Superior temporal gyrus (tissue), 1 donor: ENCODE measurements around the gene COPB1.

Experiments used
- DNase-seq: peaks from one replicate; pipeline ENCODE4 v3.0.0-alpha.2; 2016; ENCODE audit errors: extremely low spot score

COPB1 gene

DNA sequence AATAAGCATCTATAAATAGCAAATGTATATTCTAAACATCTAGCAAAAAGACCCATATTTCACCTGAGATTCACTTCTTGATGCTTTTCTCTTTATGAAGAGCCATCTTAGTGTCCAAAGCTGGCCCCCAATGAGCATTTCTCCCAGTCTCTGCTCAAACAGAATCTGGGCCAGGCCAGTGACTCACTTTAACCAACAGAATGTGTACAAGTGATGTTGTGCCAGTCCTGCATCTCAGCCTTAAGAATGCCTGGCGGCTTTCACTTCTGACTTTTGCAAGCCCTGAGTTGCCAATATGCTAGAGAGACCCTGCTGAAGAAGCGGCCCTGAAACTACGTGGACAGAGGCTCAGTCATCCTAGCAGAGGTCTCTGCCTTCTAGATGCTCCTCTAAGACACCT is 6.9 kb upstream of the COPB1 start:
- no peak for DNase-seq

DNA sequence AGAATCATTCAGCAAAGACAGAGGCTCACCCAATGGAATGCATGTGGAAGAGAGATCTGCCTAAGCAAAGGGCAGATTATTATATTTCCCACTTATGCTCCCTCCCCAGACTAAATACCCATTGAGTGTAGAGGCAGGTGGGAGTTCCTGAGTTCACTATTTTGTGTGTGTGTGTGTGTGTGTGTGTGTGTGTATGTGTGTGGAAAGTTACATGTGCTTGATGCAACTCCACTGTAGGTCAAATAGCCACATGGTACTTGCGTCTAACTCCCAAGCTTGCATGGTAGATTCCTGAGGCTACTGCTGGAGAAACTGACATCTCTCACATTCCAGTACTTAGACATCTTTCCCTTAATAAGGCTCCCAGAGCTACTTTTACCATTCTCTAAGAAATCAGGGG is 3.4 kb upstream of the COPB1 start:
- DNase-seq: no peak

- DNase-seq: no peak
Measured at GRCh38 chr11:14502039-14502438, 2.4 kb upstream of the COPB1 start.

GRCh38 chr11:14500181-14500651 is 605 bp upstream of the COPB1 start:
- DNase-seq: peak; percentile 55

DNA sequence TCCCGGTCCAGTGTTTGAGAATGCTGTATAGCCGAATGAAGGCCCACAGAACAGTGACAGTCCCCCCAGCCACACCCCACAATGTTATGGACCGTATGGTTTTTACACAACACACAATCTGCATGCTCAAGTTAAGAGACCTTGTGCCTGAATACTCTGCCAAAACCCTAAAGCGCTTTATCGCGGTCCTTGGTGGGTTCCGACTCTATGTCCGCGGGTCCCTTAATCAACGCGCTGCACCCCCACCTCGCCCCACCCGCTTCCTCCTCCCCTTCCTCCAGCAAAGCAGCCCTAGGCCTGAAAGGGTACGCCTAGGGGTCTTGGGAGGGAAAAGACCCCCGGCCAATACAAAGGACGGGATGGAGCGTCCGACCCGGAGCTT is 442 bp downstream of the COPB1 start:
- DNase-seq: no peak

DNA sequence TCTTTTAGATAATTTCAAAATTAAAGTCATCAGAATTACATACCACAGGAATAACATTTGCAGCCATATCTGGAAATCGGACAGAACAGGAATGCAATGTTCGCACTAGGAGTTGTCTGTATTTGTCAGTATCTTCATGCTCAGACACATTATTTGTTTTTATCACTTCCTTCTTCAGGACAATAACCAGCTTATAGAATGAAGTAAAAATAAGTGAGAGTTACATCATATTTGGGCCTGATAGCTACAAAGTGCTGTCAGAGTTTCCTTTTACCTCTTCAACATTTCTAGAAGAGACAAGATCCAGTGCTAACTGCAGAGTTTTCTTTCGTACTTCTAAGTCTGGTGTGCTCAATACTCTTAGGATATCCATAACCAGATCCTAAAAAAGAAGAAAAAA is 18.9 kb downstream of the COPB1 start:
- DNase-seq: no peak

GRCh38 chr11:14471127-14471526 is 28.5 kb downstream of the COPB1 start:
- DNase-seq: no peak

- no peak for DNase-seq
Measured at GRCh38 chr11:14463623-14464022, 36.0 kb downstream of the COPB1 start.

- no peak for DNase-seq
Measured at GRCh38 chr11:14460147-14460546, 39.5 kb downstream of the COPB1 start.

DNA sequence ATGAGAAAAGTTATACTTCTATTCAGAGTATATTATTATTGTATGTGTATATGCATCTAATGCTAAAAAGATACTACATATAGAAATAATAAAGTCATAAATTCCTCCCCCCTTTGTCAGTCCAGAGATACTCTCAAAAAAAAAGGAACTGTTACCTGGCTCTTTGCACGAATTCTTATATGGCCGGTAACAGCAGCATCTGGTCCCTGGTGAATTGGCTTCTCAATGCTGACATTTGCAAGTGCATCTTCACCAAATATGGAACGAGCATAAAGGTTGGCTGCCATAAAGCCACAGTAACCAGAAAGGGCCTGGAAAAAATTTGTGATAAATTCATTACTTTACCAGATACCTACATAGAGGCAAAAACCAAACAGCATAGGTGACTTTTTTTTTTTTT is 41.2 kb downstream of the COPB1 start:
- no peak for DNase-seq

DNA sequence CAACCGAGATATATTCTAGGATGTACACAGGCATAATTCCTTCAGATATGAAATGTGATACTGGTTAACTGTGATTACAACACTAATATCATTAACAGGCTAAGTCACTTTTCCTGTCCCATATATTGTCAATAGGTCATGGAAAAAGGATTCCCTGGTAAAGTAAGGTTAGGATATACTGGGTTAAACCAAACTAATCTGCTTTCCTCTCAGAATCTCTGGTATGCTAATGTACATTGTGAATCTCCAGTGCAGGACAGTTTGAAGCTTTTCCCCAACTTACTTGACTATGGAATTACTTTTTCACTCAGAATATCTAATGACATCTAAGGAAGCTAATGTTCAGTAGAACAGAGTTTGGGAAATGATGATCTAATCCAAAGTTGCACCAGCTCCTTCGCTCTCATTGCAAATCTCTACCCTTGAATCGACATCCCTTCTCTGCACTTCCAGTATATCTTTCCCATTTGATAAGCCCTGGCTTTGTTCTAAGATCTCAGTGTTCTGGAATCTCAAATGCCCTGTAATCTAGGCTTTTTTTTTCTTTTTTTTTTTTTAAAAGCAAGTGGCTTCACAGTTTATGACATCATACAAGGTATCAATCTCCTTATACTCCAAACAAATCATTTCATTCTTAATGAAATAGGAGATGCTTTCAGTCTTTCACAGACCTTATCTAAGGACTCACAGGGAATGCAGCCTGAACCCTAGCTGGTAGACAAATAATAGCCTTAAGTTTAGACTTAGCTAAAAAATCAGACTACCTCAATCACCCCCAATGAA is 43.8 kb downstream of the COPB1 start:
- peak; percentile 37 for DNase-seq

DNA sequence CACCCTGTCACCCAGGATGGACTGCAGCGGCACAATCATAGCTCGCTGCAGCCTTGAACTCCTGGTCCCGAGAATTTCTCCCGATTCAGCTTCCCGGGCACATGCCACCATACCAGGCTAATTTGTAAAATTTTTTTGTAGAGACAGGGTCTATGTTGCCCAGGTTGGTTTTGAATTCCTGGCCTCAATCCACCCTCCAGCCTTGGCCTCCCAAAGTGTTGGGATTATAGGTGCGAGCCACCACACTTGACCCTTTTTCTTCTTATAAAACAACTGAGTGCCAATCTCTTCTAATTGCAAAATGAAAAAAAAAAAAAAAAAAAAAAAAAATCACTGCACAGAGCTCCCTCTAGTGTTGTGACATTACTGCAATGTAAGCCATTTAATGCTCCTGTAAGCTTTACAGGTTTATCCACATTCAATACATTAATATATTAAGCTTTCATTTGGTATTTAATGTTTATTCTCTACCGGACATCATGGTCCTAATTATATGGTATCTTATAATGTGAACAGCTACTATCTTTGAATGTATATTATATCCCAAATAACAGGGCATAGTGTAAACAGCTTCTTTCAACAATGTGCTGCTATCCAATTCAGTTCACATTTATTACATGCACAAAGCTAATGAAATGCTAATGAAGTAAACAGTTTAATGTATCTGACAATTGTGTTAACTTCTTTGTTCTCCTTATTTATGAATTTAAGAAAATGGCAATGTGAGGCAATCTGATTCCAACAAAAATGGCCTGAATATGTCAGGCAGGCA is 44.6 kb downstream of the COPB1 start:
- DNase-seq: peak; percentile 85

GRCh38 chr11:14451825-14452224 is 47.8 kb downstream of the COPB1 start:
- DNase-seq: no peak

DNA sequence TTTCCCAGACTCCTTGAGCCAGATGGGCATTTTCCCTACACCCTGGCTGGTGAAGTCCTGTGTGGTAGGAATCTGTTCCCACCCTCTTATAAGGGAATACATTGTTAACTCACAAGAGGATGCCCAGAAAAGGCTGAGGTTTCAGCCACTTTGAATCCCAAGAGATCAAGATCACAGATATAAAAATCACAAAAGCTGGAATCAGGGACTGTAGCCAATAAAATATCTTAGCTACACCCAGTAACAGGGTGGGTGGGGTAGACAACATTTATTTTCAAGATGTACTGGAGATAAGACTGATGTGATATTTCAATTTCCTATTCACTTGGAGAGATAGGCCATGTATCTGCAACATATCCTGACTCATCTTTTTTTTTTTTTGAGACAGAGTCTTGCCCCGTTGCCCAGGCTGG is 50.3 kb downstream of the COPB1 start:
- DNase-seq: no peak

DNA sequence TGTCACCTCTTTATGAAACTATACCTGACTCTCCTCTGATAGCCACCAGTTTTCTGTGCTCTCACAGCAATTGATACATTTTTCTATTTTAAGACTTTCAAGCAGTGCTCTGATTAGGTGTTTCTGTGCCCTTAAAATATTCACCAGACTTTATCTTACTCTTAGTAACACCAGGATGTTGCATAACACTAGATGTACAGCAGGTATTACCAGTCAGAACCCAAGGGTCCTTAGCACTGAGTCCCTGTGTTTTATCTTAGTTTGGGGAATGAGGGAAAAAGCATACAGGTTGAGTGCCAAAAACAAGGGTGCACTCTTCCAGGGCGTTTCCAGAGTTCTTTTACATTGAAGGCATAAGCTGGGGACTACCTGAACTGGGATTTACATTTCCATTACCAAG is 51.4 kb downstream of the COPB1 start:
- DNase-seq: no peak

GRCh38 chr11:14446701-14447169 is 52.9 kb downstream of the COPB1 start:
- no peak for DNase-seq

GRCh38 chr11:14445542-14446530 is 53.8 kb downstream of the COPB1 start:
- DNase-seq: no peak

DNA sequence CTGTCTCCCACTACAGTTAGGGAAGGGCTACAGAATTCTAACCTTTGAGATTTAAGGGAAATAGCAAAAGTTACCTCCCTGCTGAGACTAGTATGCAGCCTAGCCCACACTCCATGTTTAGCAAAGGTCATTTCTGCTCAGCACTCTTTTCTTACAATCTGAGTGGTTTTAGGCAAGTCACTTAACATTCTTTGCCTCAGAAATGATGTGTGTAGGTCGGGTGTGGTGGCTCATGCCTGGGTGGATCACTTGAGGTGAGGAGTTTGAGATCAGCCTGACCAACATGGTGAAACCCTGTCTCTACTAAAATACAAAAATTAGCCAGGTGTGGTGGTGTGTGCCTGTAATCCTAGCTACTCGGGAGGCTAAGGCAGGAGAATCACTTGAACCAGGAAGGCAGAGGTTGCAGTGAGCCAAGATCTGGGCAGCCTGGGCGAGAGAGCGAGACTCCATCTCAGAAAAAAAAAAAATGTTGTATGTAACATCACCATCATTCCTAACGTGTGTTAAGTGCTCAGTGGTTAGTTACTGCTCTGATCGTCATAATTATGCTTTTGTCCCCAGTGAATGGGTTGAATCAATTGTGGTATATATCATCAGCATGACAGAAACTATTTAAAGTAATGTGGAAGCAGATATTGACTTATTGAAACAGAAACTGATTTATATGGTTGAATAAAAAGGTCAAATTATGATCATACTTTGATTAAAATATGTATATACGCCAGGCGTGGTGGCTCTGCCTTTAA is 55.0 kb downstream of the COPB1 start:
- no peak for DNase-seq

DNA sequence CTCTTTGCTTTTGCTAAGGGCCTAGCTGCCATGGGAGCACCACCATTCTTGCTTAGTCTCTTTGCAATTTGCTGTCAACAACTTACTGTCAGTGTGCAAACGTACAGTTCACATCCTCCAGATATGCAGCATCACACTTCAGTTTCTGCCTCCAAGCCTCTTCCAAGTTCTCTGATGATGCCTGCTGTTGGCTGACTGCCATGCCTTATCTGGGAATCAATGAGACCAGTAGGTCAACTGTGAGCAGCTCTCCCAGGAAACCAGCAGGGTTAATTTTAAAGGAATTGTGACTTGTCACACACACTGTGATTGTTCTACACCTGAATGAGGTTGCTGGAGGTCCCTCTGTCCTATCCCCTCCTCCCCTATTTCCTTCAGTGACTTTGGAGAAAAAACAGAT is 56.0 kb downstream of the COPB1 start:
- no peak for DNase-seq

- DNase-seq: no peak
Measured at GRCh38 chr11:14435717-14436512, 63.7 kb downstream of the COPB1 start.
